Panc1 (cell line): ENCODE measurements around the gene CDKAL1. TPM values are rescaled to one million over a fixed set of nuclear protein-coding genes. Genes with fewer than 3 reads are reported as not detected.

Experiments used
- ATAC-seq: fragments of 200-7000 bp; cut with Tn5 transposase; 2 replicates; pipeline ENCODE4 v1.9.1; 2020; ENCODE audit warnings: mild to moderate bottlenecking, moderate library complexity
- BruUV-seq: library from RNA; stranded (reverse); fragments of 400-500 nt; replicated peaks from 2 replicates; lab custom pipeline; 2021; lab: Mats Ljungman, UMichigan
- CTCF ChIA-PET: fragments of 300-600 bp; sonication (Branson Sonifier 250); formaldehyde crosslinking; loops from one replicate; lab custom pipeline; 2022; ENCODE audit warnings: antibody characterized with exemption; lab: Charles Lee
- POLR2A ChIA-PET: fragments of 300-600 bp; sonication (Branson Sonifier 250); formaldehyde crosslinking; loops from one replicate; lab custom pipeline; 2022; ENCODE audit warnings: antibody characterized with exemption; lab: Charles Lee
- DNase-seq: peaks from one replicate; pipeline ENCODE4 v3.0.0-alpha.2; 2010; ENCODE audit warnings: low read depth, low spot score
- H3K27ac ChIP-seq: 2 replicates; pipeline ENCODE4 v1.5.1; 2011; ENCODE audit warnings: mild to moderate bottlenecking, low read length, inconsistent platforms
- H3K27me3 ChIP-seq: fragments of 200-500 bp; sonication (Bioruptor generic); 2 replicates; pipeline ENCODE4 v1.6.0; 2014; ENCODE audit warnings: low read length, inconsistent platforms; ENCODE audit not compliant: control insufficient read depth, insufficient read depth
- H3K36me3 ChIP-seq: fragments of 200-500 bp; sonication (Bioruptor generic); 2 replicates; pipeline ENCODE4 v1.5.1; 2014; ENCODE audit warnings: inconsistent platforms, mild to moderate bottlenecking, low read length, moderate library complexity; ENCODE audit not compliant: control insufficient read depth, insufficient read depth
- H3K4me1 ChIP-seq: 2 replicates; pipeline ENCODE4 v1.5.1; 2011; ENCODE audit warnings: inconsistent platforms, mild to moderate bottlenecking, low read length, moderate library complexity; ENCODE audit not compliant: control insufficient read depth, insufficient read depth
- H3K4me3 ChIP-seq, 2 experiments: 2 replicates each; pipeline ENCODE4 v1.5.1; 2011 to 2012; ENCODE audit warnings: low read depth in 2 of 2, low read length in 2 of 2, mild to moderate bottlenecking in 2 of 2, inconsistent platforms in 1 of 2, moderate library complexity in 1 of 2
- H3K9me3 ChIP-seq: fragments of 200-500 bp; sonication (Bioruptor generic); 2 replicates; pipeline ENCODE4 v1.5.1; 2014; ENCODE audit warnings: low read depth, mild to moderate bottlenecking, inconsistent platforms, low read length, moderate library complexity; ENCODE audit not compliant: control insufficient read depth, insufficient read depth
- POLR2AphosphoS5 ChIP-seq: IDR thresholded peaks from 2 replicates; pipeline ENCODE4 v1.6.1; 2012; ENCODE audit warnings: mild to moderate bottlenecking, low read depth, low read length, moderate library complexity
- SIN3A ChIP-seq: IDR thresholded peaks from 2 replicates; pipeline ENCODE4 v1.6.1; 2012; ENCODE audit warnings: low read depth, mild to moderate bottlenecking, low read length, moderate library complexity, borderline replicate concordance; ENCODE audit not compliant: insufficient read depth
- TCF7L2 ChIP-seq: IDR thresholded peaks from 2 replicates; pipeline ENCODE4 v1.6.1; 2011; ENCODE audit warnings: mild to moderate bottlenecking, low read depth, low read length, inconsistent platforms
- in situ Hi-C: cut with HindIII; loops from 2 replicates; pipeline ENCODE4 v1.10.0; 2016; ENCODE audit warnings: low sequenced_read_pairs, low pct_unique_long_range_greater_than_20kb
- intact Hi-C: fragments of 100-400 bp; cut with micrococcal nuclease; formaldehyde crosslinking; loops from one replicate; pipeline ENCODE4 v1.10.0; 2022; ENCODE audit not compliant: unreplicated experiment
- total RNA-seq: library from RNA; stranded (reverse); gene quantifications from one replicate; pipeline ENCODE4 v1.2.1, GENCODE V29; 2021; ENCODE audit not compliant: unreplicated experiment
- TF ChIP-seq, protein P1 (sequence below): fragments of 450-650 bp; IDR thresholded peaks from 2 replicates; pipeline ENCODE4 v1.5.1; 2017; ENCODE audit warnings: mild to moderate bottlenecking
- TF ChIP-seq, protein P2 (sequence below), 2 experiments: IDR thresholded peaks; 2 replicates each; pipeline ENCODE4 v1.6.1; 2011 to 2012; ENCODE audit warnings: low read depth in 2 of 2, control low read depth in 1 of 2, low read length in 1 of 2, mild to moderate bottlenecking in 1 of 2, moderate library complexity in 1 of 2; ENCODE audit not compliant: insufficient read depth in 1 of 2

The CDKAL1 gene
- total RNA-seq, 1 experiment from 2014 or later: 14.5 TPM

DNA sequence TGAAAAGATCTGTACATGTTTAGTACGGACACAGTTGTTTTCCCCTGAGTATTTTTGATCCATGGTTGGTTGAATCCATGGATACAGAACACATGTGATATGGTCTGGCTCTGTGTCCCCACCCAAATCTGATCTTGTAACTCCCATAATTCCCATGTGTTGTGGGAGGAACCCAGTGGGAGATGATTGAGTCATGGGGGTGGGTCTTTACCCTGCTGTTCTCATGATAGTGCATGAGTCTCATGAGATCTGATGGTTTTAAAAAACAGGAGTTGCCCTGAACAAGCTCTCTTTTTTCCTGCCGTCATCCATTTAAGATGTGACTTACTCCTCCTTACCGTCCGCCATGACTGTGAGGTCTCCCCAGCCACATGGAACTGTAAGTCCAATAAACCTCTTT, 139.2 kb downstream of the CDKAL1 start:
- DNase-seq (no peak), ATAC-seq (no peak)
- BruUV-seq: no TSS peak
- Histone ChIP-seq H3K27ac (no peak overlapping the region), H3K4me3 (no peak overlapping the region), H3K36me3 (no peaks in the 10 kb centered on the region), H3K27me3 (no peaks in the 10 kb centered on the region), H3K9me3 (no peaks in the 10 kb centered on the region), H3K4me1 (no peaks in the 10 kb centered on the region)
- ChIA-PET POLR2A (no interaction called here), CTCF (no interaction called here)
- in situ Hi-C loops (no loop called here), intact Hi-C loops (no loop called here)
- TF ChIP-seq, protein P1, sequence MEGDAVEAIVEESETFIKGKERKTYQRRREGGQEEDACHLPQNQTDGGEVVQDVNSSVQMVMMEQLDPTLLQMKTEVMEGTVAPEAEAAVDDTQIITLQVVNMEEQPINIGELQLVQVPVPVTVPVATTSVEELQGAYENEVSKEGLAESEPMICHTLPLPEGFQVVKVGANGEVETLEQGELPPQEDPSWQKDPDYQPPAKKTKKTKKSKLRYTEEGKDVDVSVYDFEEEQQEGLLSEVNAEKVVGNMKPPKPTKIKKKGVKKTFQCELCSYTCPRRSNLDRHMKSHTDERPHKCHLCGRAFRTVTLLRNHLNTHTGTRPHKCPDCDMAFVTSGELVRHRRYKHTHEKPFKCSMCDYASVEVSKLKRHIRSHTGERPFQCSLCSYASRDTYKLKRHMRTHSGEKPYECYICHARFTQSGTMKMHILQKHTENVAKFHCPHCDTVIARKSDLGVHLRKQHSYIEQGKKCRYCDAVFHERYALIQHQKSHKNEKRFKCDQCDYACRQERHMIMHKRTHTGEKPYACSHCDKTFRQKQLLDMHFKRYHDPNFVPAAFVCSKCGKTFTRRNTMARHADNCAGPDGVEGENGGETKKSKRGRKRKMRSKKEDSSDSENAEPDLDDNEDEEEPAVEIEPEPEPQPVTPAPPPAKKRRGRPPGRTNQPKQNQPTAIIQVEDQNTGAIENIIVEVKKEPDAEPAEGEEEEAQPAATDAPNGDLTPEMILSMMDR: no peak
- TF ChIP-seq SIN3A: no peak
- no peak for TF ChIP-seq POLR2AphosphoS5
- TF ChIP-seq, protein P2, sequence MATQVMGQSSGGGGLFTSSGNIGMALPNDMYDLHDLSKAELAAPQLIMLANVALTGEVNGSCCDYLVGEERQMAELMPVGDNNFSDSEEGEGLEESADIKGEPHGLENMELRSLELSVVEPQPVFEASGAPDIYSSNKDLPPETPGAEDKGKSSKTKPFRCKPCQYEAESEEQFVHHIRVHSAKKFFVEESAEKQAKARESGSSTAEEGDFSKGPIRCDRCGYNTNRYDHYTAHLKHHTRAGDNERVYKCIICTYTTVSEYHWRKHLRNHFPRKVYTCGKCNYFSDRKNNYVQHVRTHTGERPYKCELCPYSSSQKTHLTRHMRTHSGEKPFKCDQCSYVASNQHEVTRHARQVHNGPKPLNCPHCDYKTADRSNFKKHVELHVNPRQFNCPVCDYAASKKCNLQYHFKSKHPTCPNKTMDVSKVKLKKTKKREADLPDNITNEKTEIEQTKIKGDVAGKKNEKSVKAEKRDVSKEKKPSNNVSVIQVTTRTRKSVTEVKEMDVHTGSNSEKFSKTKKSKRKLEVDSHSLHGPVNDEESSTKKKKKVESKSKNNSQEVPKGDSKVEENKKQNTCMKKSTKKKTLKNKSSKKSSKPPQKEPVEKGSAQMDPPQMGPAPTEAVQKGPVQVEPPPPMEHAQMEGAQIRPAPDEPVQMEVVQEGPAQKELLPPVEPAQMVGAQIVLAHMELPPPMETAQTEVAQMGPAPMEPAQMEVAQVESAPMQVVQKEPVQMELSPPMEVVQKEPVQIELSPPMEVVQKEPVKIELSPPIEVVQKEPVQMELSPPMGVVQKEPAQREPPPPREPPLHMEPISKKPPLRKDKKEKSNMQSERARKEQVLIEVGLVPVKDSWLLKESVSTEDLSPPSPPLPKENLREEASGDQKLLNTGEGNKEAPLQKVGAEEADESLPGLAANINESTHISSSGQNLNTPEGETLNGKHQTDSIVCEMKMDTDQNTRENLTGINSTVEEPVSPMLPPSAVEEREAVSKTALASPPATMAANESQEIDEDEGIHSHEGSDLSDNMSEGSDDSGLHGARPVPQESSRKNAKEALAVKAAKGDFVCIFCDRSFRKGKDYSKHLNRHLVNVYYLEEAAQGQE (IDR thresholded peaks at IDR 0.05; ENCODE audit: insufficient read depth in 1 of 2, low read depth in 2 of 2, low read length in 1 of 2): no peak
- no peak for TF ChIP-seq TCF7L2

DNA sequence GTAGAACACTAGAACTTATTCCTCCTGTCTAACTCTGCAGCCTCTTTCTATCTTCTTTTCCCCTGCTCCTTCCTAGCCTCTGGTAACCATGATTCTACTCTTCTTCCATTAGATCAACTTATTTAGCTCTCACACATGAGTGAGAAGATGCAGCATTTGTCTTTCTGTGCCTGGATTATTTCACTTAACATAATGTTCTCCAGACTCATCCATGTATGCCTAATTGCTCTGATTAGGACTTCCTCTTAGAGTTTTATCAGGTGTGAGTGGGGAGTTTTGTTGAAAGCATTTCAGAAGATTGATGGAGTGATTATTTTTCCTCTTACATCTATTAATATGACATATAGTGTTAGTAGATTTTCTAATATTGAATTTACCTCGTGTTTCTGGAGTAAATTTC, 140.4 kb downstream of the CDKAL1 start:
- BruUV-seq: no TSS peak
- Histone ChIP-seq H3K27me3 (no peaks in the 10 kb centered on the region), H3K4me1 (no peaks in the 10 kb centered on the region), H3K36me3 (no peaks in the 10 kb centered on the region), H3K4me3 (no peak overlapping the region), H3K27ac (no peak overlapping the region), H3K9me3 (no peaks in the 10 kb centered on the region)
- DNase-seq (no peak), ATAC-seq (no peak)
- intact Hi-C loops (no loop called here), in situ Hi-C loops (no loop called here)
- no peak for TF ChIP-seq POLR2AphosphoS5
- TF ChIP-seq TCF7L2: no peak
- TF ChIP-seq, protein P1: no peak
- TF ChIP-seq SIN3A: no peak
- TF ChIP-seq, protein P2 (IDR thresholded peaks at IDR 0.05; ENCODE audit: insufficient read depth in 1 of 2, low read depth in 2 of 2, low read length in 1 of 2): no peak
- ChIA-PET CTCF (no interaction called here), POLR2A (no interaction called here)
